Endodermal cell (in vitro differentiated cells): Measurements from ENCODE around the gene GHRL. TPM values are rescaled to one million over a fixed set of nuclear protein-coding genes. Genes with fewer than 3 reads are reported as not detected.

ENCODE experiments used
- DNase-seq: peaks from one replicate; pipeline ENCODE4 v3.0.0-alpha.2; 2017
- H3K27ac ChIP-seq: 2 replicates; pipeline ENCODE4 v1.5.1; 2013; ENCODE audit warnings: mild to moderate bottlenecking, low read depth, low read length, moderate library complexity
- H3K27me3 ChIP-seq: 2 replicates; pipeline ENCODE4 v1.6.1; 2013; ENCODE audit warnings: mild to moderate bottlenecking, low read length, moderate library complexity; ENCODE audit not compliant: insufficient read depth, control insufficient read depth, poor library complexity, severe bottlenecking
- H3K36me3 ChIP-seq: 2 replicates; pipeline ENCODE4 v1.7.0; 2013; ENCODE audit warnings: mild to moderate bottlenecking, low read length, moderate library complexity; ENCODE audit not compliant: control insufficient read depth, insufficient read depth
- H3K4me1 ChIP-seq: one replicate; pipeline ENCODE4 v1.7.0; 2013; ENCODE audit warnings: low read length; ENCODE audit not compliant: control insufficient read depth, insufficient read depth
- H3K4me3 ChIP-seq: 2 replicates; pipeline ENCODE4 v1.5.1; 2013; ENCODE audit warnings: mild to moderate bottlenecking, low read length, moderate library complexity
- H3K9ac ChIP-seq: 2 replicates; pipeline ENCODE4 v1.6.1; 2013; ENCODE audit warnings: mild to moderate bottlenecking, low read length, moderate library complexity; ENCODE audit not compliant: poor library complexity, severe bottlenecking; ENCODE audit errors: extremely low read depth
- H3K9me3 ChIP-seq: 2 replicates; pipeline ENCODE4 v1.6.1; 2013; ENCODE audit warnings: mild to moderate bottlenecking, low read length, moderate library complexity; ENCODE audit not compliant: control insufficient read depth
- H3K27ac Mint-ChIP-seq: 2 replicates; pipeline ENCODE4 v1.8.0; 2020; ENCODE audit warnings: mixed read lengths
- H3K27me3 Mint-ChIP-seq: 2 replicates; pipeline ENCODE4 v1.8.0; 2021; ENCODE audit warnings: mild to moderate bottlenecking, mixed read lengths; ENCODE audit not compliant: insufficient read depth
- H3K36me3 Mint-ChIP-seq: 2 replicates; pipeline ENCODE4 v1.8.0; 2020; ENCODE audit warnings: low read depth, mixed read lengths
- H3K4me1 Mint-ChIP-seq: 2 replicates; pipeline ENCODE4 v1.8.0; 2020; ENCODE audit warnings: mixed read lengths
- H3K4me3 Mint-ChIP-seq: 2 replicates; pipeline ENCODE4 v1.8.0; 2020; ENCODE audit warnings: mild to moderate bottlenecking, moderate library complexity, mixed read lengths
- H3K9me3 Mint-ChIP-seq: 2 replicates; pipeline ENCODE4 v1.8.0; 2020; ENCODE audit warnings: mild to moderate bottlenecking, mixed read lengths
- CTCF ChIP-seq: fragments of 200-600 bp; sonication (generic); conservative IDR thresholded peaks from 2 replicates; pipeline ENCODE4 v1.5.0; 2021; ENCODE audit warnings: antibody characterized with exemption, mild to moderate bottlenecking
- WGBS, 2 experiments: methylation state at CpG; one replicate each; pipeline versions ENCODE4 v1.1.5 to v1.1.7; 2013; ENCODE audit warnings: missing lambda C conversion rate in 2 of 2, mixed read lengths in 1 of 2; ENCODE audit not compliant: insufficient coverage in 1 of 2, insufficient read length in 1 of 2; 5-methylcytosine and 5-hydroxymethylcytosine counted together
- total RNA-seq, 2 donors: library from RNA; stranded (reverse); fragmentation: NEBNext Ultra II Directional in 1 of 2; extraction: Animal tissue kit (Norgen Biotek cat#: 25700) in 1 of 2; gene quantifications; 2 replicates in 1 of 2; 3 replicates in 1 of 2; pipeline ENCODE4 v1.2.1, GENCODE V29; 2021

Gene GHRL
- total RNA-seq, 2 donors from 2014 or later: not detected

- no peak overlapping the region for H3K4me3 ChIP-seq
- no peak for DNase-seq
- no peak overlapping the region for H3K27ac ChIP-seq
- no peak overlapping the region for H3K9ac ChIP-seq
- H3K36me3 Mint-ChIP-seq: no peaks in the 10 kb centered on the region
- no peak overlapping the region for H3K4me3 Mint-ChIP-seq
- H3K27me3 ChIP-seq: peaks cover 7% of the 10 kb centered on the region
- no peaks in the 10 kb centered on the region for H3K9me3 Mint-ChIP-seq
- no peaks in the 10 kb centered on the region for H3K36me3 ChIP-seq
- no peaks in the 10 kb centered on the region for H3K9me3 ChIP-seq
- peaks cover 6% of the 10 kb centered on the region for H3K4me1 ChIP-seq
- peaks cover 23% of the 10 kb centered on the region for H3K27me3 Mint-ChIP-seq
- peaks cover 10% of the 10 kb centered on the region for H3K4me1 Mint-ChIP-seq
- WGBS, 2 experiments: 88 to 96% methylated on average over 4 to 11 of the region's 11 CpGs
- H3K27ac Mint-ChIP-seq: no peak overlapping the region
- TF ChIP-seq CTCF: no peak
Observed at GRCh38 chr3:10334042-10334441, 41.3 kb upstream of the GHRL start.

DNA sequence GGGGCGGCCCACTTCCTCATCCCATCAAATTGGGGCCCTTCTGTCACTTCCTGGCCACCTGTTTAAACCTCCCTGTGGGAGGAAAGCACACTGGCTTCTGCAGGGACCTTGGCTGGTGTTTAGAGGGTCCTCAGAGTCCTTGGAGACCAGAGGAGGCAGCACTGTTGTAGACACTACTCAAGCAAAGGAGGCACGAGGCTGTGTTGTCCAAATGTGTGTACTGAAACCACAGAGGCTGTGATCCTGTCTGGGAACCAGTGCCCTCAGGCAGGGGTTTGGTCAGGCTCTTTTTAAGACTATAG is 40.6 kb upstream of the GHRL start:
- H3K4me1 Mint-ChIP-seq: peaks cover 9% of the 10 kb centered on the region
- no peak for DNase-seq
- 71 to 93% methylated on average over 1 to 2 of the region's 2 CpGs for WGBS, 2 experiments
- Histone ChIP-seq H3K27ac (no peak overlapping the region), H3K27me3 (peaks cover 13% of the 10 kb centered on the region), H3K9ac (no peak overlapping the region), H3K4me1 (no peaks in the 10 kb centered on the region), H3K4me3 (no peak overlapping the region), H3K36me3 (no peaks in the 10 kb centered on the region), H3K9me3 (no peaks in the 10 kb centered on the region)
- no peaks in the 10 kb centered on the region for H3K9me3 Mint-ChIP-seq
- H3K27ac Mint-ChIP-seq: no peak overlapping the region
- no peak for TF ChIP-seq CTCF
- H3K4me3 Mint-ChIP-seq: no peak overlapping the region
- H3K36me3 Mint-ChIP-seq: no peaks in the 10 kb centered on the region
- H3K27me3 Mint-ChIP-seq: peaks cover 30% of the 10 kb centered on the region

DNA sequence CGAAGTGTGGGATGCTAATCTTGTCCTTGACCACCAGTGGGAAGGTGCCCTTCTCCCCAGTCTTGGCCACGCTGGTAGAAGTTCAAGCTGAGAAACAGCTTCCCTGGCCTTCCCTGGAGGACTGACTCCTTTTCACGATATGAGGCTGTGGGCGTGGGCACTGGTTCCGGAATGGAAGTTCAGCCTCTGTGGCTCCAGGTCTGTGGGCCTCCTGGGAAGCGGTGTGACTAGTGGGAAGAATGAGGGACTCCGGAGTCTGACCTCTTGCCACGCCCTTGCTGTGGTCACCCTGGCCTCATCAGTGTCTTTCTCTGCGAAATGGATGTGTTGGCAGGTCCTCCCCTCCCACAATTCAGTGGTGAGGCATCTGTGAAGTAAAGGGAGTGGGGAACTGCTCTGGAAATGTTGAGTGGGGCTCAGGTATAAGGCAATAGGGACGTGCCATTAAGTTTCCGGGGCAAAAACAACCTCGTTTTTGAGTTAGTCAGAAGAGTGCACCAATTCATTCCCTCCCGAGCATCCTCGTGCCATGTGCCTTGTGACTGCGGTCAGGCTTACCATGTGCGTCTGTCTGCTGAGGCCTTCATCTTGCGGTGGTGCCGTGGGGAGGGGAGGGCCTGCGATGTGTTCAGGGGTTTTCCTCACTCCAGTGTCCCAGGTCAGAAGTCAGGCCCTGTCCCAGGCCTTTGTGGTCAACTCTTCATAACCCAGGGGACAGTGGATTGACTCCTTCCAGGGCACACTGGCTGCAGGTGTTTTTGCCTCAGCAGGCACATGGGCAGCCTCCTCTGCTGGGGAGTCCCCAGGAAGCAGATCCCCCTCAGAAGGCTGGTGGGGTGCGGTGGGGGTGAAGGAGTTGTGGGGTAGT is 40.0 kb upstream of the GHRL start:
- no peaks in the 10 kb centered on the region for H3K9me3 ChIP-seq
- no peak for DNase-seq
- H3K36me3 Mint-ChIP-seq: no peaks in the 10 kb centered on the region
- H3K36me3 ChIP-seq: no peaks in the 10 kb centered on the region
- 92 to 98% methylated on average over 15 to 20 of the region's 20 CpGs for WGBS, 2 experiments
- no peak for TF ChIP-seq CTCF
- H3K27me3 ChIP-seq: peaks cover 17% of the 10 kb centered on the region
- no peak overlapping the region for H3K4me3 ChIP-seq
- no peaks in the 10 kb centered on the region for H3K4me1 ChIP-seq
- no peak overlapping the region for H3K4me3 Mint-ChIP-seq
- H3K27me3 Mint-ChIP-seq: peaks cover 32% of the 10 kb centered on the region
- H3K9ac ChIP-seq: no peak overlapping the region
- H3K9me3 Mint-ChIP-seq: no peaks in the 10 kb centered on the region
- H3K4me1 Mint-ChIP-seq: peaks cover 11% of the 10 kb centered on the region
- H3K27ac ChIP-seq: no peak overlapping the region
- no peak overlapping the region for H3K27ac Mint-ChIP-seq
